CD1c-positive myeloid dendritic cell (primary cell): ENCODE measurements around the gene ZNF91.
"Not testable (repeated sequence)": the region's sequence is repeated elsewhere in the genome, so short reads cannot be mapped to it uniquely, and the experiment has no call there.

Experiments used
- DNase-seq: peaks from one replicate; pipeline ENCODE4 v3.0.0-alpha.2; 2016; ENCODE audit errors: extremely low spot score

The ZNF91 gene

DNA sequence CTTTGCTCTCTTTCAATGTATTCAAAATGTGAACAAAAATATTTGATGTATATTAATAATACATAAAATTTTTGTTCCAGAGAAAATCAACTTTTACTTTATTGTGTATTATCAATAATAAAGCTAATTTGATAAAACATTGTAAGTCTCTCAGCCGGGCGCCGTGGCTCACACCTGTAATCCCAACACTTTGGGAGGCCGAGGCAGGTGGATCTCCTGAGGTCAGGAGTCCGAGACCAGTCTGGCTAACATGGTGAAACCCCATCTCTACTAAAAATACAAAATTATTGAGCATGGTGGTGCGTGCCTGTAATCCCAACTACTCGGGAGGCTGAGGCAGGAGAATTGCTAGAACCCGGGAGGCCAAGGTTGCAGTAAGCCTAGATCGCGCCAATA, 449 bp upstream of the ZNF91 start:
- not testable (repeated sequence) for DNase-seq

DNA sequence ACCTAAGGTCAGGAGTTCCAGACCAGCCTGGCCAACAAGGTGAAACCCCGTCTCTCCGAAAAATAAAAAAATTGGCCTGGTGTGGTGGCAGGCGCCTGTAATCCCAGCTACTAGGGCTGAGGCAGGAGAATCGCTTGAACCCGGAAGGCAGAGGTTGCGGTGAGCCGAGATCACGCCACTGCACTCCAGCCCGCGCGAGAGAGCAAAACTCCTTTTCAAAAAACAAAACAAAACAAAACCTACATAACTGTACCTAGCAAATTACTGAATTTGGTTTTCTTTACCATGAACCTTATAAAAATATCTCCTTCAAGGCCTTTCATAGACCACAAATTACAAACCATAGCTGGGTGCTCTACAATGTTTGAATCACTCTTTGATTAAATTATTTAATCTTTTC, 760 bp downstream of the ZNF91 start:
- DNase-seq, result peak; percentile 21

DNA sequence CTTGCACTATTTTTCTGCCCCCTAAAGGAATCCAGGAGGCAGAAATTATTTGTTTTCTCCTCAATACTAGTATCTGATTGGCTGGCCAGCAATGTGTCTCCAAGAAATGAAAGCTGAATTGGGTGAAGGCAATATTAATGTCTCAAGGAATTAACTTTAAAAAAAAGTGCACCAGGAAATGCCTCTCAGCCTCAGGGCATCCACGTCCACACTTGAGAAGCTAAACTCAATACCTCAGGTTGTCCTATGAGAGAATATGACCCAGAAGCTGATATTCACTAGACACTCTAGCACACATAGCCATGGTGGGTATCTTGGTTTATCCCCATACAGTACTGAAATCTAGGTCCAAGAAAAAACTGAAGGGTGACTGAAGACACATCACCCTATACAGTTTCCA, 2.1 kb downstream of the ZNF91 start:
- DNase-seq, result no peak

DNA sequence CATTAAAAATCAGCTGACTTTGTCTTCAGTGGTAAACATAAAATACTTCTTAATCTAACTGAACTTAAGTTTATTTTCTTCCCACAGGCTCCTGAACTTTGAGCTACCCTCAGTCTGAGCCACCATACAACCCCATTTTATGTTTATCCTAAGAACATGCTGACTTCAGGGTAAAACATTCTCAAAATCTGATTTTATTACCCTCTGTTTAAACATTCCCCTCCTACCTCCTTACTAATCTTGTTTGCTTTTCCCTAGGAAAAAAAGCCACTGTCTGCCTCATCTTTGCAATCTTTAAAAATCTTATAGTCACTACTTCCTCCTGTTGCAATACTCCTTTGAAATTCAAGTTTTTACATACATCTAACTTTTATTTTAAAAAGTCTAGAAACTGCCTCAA, 4.0 kb downstream of the ZNF91 start:
- DNase-seq, result no peak

DNA sequence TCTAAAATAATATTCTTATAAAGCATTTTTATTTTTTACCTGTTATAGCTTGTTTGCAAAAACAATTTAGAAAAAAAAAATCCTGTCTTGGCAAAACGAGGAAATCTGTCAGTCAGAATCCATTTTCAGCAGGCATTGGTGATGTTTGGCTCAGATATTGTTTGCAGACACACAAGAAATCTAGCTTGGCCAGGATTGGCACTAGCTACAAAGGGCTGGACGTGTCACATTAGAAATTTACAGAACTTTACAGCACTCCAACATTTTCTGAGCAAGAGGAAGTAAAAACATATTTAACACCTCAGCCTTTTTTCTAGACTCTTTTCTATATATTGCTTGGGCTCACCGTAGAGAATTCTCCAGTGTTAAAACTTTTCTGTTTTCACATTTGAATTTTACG, 9.9 kb downstream of the ZNF91 start:
- DNase-seq, result no peak

DNA sequence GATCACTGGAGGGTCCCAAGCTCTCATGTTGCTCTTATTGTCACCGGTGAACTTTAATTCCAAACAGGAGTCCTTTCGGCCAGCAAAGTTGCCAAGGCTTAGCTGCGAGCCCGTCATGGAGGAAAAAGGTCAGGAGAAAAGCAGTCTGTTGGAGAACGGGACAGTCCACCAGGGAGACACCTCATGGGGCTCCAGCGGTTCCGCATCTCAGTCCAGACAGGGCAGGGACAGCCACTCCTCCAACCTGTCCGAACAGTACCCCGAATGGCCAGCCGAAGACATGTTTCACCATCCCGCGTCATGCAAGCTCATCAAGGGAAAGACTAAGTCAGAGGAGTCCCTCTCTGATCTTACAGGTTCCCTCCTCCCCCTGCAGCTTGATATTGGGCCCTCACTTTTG, 10.4 kb downstream of the ZNF91 start:
- no peak for DNase-seq

DNA sequence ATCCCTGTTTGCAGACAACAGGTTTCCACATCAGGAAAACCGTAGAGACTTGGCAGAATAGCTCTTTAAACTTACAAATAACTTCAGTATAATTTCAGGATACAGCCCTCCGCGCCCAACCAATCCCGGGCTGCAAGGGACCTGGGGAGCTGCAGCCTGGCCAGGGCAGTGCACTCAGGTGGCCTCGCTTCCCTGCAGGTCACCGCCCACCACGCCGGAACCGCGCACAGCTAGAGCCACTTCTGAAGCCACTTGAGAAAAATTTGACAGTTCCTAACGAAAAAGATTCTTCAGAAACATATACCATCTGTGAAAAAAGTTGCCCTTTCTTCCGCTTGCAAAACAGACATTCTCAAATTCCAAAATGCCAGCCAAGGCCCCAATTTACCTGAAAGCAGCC, 11.1 kb downstream of the ZNF91 start:
- DNase-seq, result no peak

DNA sequence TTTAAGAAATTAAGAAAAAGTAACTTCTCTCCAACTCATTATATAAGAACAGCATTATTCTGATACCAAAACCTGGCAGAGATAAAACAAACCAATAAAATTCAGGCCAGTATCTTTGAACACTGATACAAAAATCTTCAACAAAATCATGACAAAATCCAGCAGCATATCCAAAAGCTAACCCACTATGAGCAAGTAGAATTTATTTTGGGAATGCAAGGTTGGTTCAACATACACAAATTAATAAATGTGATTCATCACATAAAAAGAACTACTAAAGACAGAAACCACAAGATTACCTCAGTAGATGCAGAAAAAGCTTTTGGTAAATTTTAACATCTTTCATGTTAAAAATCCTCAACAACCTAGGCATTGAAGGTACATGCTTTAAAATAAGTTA, 12.3 kb downstream of the ZNF91 start:
- no peak for DNase-seq

DNA sequence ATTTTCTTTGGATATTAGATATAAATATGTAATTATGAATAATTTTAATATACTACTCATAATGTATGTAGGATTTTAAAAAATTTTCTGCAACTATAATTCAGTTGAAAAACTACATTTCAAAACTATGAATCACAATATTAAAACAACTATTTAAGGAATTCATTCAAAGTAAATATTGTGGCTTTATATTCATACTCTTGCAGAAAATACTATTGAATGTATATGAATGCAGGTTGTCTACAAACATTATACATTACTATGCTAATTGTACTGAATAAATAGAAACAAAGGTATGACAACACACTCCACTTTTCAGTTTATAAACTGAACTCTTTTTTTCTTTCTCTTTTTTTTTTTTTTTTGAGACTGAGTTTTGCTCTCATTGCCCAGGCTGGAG, 14.2 kb downstream of the ZNF91 start:
- DNase-seq, result no peak

DNA sequence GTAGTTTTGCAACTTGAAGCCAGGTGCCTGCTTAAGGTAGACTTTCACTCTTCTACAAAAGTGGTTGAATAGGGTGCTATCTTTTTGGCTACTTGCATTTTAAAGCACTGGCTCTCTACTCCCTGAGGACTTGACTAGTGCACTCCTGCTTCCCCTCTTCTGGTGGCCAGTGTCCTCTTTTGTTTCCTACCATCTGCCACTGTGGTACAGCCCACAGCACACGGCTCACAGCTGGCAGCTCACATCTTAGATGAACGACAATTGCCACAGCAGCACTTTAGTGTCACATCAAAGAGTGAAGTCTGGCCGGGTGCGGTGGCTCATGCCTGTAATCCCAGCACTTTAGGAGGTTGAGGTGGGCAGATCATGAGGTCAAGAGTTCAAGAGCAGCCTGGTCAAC, 15.6 kb downstream of the ZNF91 start:
- not testable (repeated sequence) for DNase-seq

DNA sequence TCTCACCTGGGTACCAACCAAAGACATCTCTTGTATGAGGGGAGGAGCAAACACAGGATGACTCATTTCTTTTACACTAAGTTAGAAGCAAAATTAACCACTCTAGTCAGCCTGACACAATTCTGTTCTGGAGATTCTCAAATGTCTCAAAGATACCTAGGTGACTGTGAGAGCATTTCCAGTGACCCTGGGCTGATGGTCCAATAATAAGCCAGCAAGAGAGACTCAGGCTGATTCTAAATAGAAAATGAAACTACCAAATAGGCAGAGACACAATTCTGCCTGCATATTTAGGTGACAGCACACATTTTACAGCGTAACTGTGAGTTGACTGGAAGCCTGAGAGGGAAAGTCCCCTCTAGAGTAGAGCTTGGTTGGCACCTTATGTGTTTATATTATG, 16.3 kb downstream of the ZNF91 start:
- DNase-seq, result no peak

DNA sequence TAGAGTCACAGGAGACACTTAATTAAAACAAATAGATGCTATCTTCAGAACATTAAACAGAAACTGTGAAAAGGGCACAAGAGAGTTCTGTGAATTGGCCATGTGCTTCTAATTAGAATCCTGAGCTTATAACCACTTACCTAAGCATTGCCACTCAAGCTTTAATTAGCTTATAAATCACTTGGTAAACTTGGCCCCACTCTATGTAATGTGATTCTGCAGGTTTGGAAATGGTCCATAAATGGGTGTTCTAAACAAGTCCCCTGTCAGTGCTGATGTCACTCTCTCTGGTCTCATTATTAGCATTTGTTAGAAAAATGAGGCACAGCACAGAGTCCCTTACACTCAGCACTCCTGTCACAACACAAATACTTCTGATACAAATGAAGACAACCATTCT, 18.0 kb downstream of the ZNF91 start:
- no peak for DNase-seq

DNA sequence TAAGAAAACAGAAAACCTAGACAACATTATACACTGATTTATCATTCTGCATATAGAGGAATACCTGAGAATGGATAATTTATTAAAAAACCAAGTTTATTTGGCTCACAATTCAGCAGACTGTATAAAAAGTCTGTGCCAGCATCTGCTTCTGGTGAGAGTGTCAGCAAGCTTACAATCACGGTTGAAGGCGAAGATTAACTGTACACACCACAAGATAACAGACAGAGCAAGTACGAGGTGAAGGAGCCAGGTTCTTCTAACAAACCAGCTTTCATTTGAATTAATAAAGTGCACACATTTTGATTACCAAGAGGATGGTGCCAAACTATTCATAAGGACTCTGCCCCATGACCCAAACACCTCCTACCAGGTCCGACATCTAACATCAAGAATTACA, 28.8 kb downstream of the ZNF91 start:
- no peak for DNase-seq

DNA sequence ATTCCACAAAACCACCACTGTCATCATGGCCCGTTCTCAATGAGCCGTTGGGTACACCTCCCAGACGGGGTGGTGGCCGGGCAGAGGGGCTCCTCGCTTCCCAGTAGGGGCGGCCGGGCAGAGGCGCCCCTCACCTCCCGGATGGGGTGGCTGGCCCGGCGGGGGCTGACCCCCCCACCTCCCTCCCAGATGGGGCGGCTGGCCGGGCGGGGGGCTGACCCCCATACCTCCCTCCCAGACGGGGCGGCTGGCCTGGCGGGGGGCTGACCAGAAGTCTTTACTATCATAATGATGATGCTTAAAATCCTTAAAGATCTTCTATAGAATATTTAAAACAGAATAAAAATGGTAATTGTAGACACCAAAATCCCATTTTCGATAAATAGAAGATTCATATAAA, 29.2 kb downstream of the ZNF91 start:
- not testable (repeated sequence) for DNase-seq

DNA sequence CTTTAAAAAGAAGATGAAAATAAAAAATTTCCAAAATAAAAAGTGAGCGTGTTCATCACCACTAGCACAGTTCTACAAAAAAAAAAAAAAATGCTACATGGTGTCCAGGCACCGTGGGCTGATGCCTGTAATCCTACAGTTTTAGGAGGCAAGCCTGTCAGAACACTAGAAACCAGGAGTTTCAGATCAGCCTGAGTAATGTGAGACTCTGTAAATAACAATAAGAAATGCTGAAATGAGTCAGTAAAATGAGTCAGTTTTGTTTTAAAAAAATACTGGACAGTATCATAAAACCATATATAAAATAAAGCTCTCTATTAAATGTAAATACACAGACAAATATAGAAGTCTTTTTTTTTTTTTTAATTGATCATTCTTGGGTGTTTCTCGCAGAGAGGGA, 30.0 kb downstream of the ZNF91 start:
- no peak for DNase-seq

DNA sequence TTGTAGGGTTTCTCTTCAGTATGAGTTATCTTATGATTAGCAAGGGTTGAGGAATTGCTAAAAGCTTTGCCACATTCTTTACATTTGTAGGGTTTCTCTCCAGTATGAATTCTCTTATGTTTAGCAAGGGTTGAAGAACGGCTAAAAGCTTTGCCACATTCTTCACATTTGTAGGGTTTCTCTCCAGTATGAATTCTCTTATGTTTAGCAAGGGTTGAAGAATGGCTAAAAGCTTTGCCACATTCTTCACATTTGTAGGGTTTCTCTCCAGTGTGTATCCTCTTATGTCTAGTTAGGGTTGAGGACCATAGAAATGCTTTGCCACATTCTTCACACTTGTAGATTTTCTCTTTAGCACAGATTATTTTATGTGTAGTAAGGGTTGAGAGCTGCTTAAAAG, 33.4 kb downstream of the ZNF91 start:
- not testable (repeated sequence) for DNase-seq

DNA sequence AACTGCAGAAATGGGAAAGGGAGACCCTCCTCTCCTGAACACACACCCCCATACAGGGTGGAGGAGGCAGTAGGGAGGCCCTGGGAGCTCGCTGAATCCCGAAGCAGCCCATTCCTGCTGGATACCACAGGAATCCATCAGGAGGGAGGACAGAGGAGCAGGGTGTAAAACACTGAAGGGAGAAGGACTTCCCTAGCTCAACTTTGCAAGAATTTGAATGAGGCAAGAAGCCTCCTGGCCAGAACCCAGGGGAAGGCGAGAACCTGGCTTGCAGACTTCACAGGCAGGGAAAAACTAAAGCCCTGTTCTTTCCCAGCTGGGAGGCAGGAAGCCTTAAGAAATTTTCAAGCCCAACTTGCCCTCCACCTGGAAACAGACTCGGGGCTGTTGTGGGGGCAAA, 43.5 kb downstream of the ZNF91 start:
- DNase-seq, result no peak

DNA sequence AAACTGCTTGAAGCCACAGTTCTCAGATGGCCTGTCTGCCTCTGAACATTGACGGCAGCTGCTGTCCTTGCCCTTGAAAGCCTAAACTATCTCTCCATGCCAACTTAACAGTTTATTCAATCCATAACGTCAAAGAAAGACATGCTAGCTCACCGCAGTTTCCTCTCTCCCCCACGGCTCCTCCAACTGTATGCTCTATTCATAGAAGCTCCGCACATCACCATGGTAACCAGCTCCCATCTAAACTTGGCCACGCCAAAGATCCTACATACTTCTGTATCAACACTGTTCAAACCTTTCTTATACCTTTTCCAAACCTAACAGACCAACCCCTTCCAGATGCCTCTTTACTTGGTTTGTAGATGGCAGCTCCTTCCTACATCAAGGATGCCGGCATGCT, 48.6 kb downstream of the ZNF91 start:
- DNase-seq, result no peak

DNA sequence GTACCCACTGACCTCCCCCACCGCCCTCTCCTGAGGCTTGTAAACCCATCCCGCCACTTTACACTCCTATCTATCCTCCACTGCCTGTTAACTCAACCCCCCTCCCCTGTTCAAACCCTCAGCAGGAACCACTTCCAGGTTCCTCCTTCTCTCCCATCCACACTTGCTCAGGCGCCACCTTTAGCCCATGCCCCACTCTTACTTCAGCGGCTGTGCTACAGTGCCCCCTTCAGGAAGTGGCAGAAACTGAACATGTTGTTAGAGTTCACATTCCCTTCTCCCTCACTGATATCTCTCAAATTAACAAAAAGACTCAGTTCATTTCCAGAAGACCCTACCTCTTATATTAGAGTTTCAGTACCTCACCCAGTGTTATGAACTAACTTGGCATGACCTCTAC, 49.4 kb downstream of the ZNF91 start:
- no peak for DNase-seq

DNA sequence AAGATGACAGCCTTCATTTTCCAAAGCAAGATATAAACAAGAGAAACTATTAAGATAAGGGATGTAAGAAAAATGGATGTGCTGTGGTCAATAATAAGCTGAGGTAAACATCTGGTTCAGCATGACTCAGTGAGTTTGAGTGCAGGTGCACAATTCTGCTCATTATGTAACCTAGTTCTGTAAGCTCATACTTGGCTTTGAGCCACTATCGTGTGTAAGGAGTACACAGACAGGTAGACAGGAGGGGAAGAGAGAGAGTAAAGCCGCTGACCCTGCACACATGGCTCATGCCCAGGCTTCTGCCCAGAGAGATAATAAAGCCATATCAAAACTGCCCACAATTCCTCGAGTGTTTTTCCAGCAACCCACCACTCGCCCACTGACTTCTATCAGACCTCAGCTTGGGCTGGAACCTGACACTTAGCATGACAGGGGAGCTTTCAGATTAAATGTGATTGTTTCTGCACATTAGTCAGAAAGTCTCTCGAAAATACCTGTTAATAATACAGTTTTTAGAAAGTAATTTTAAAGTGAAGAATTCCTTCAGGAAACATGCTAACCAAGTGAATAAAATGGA, 51.7 kb downstream of the ZNF91 start:
- no peak for DNase-seq

DNA sequence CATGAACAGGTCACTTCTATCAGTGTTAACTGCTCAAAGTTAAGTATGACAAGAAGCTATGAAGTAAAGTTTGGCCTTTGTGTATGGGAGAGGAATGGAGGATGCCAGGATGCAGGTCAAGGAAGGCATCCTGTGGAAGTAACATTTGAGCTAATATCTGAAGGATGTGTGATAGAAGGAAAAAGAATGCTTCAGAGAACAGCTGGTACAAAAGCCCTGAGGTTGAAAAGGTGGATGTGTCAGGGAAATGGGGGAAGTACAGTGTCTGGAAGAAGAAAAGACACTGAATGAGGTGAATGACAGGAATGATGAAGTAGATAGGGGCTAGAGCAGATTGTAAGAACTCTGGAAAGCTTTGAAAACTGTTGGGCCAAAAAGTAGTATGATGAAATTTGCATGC, 67.1 kb downstream of the ZNF91 start:
- no peak for DNase-seq

DNA sequence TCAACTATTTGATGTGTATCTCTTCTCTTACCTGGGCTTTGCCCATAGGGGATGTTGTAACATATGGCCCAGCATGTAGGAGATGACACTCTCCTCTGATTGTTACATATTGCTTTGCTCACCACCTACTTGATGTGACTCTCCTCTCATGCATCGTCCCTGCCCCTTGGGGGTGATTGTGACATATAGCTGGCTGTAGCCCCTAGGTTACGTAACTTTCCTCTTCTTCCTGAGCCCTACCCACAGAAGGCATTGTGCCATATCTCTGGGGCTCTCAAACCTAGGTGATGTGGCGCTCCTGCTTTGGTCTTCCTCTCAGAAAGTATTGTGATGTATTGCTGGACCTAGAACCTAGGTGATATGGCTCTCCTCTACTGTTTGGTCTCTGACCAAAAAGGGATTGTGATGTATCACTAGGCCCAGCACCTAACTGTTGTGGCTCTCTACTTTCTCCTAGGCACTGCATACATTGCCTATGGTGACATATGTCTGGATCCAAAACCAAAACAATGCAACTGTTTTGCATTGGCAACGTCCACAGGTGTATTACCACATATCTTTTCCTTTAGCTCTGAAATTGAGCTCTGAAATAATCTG, 73.2 kb downstream of the ZNF91 start:
- no peak for DNase-seq

DNA sequence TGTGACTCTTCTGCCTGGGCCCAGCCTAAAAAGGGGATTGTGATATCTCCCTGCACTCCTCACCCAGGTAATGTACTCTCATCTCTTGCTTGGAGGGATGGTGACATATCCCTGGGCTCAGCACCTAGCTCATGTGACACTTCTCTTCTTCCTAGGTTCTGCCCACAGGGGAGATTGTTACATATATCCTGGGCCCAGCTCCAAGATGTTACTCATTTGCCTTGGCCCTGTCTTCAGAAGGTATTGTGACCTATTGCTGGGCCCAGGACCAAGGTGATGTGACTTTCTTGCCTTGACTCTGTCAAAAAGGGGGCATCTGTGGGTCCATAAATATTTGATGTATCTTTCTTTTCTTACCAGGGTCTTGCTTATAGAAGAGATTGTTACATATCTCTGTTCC, 73.9 kb downstream of the ZNF91 start:
- not testable (repeated sequence) for DNase-seq

DNA sequence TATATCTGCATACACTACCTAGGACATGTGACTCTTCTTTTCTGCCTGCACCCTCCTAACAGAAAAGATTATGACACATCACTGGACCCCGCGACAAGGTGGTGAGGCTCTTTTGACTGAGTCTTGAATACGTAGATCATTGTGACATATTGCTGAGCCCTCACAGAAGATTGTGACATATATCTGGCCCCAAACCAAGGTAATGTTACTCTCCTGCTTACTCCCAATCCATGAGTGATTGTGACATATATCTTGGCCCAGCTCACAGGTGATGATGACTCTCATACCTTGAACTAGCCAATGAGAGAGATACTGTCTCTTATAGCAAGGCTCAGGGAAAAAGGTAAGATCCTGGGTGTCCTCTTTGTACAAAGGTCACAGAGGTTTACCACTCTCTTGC, 75.7 kb downstream of the ZNF91 start:
- not testable (repeated sequence) for DNase-seq
